GM04503 (cell line): ENCODE data around the gene MRPS16.
A peak's percentile ranks its signal among the peaks of the same experiment; 100 is the strongest.
"Not testable (repeated sequence)": the region's sequence is repeated elsewhere in the genome, so short reads cannot be mapped to it uniquely, and the experiment has no call there.

Experiments
- DNase-seq: peaks from one replicate; pipeline ENCODE4 v3.0.0-alpha.2; 2012; ENCODE audit warnings: low read depth

Gene MRPS16

GRCh38 chr10:73252445-73253224 is at the start of gene MRPS16:
Gene MRPS16 (minus strand): TSS chr10:73252644. CDS start chr10:73252482, 162 bp downstream.
- DNase-seq, result peak; percentile 89

GRCh38 chr10:73296946-73297345 is 44.5 kb upstream of the MRPS16 start:
- DNase-seq, result no peak

- DNase-seq, result no peak
Measured at GRCh38 chr10:73293461-73293860, 41.0 kb upstream of the MRPS16 start.

GRCh38 chr10:73289958-73290357 is 37.5 kb upstream of the MRPS16 start:
- no peak for DNase-seq

- no peak for DNase-seq
Measured at GRCh38 chr10:73287441-73287840, 35.0 kb upstream of the MRPS16 start.

GRCh38 chr10:73281097-73281496 is 28.7 kb upstream of the MRPS16 start:
- DNase-seq, result no peak

- no peak for DNase-seq
Measured at GRCh38 chr10:73264423-73264822, 12.0 kb upstream of the MRPS16 start.

- DNase-seq, result no peak
Measured at GRCh38 chr10:73263693-73264347, 11.4 kb upstream of the MRPS16 start.

GRCh38 chr10:73262880-73263555 is 10.6 kb upstream of the MRPS16 start:
- DNase-seq, result no peak

- no peak for DNase-seq
Measured at GRCh38 chr10:73262105-73262730, 9.8 kb upstream of the MRPS16 start.

GRCh38 chr10:73261362-73261995 is 9.0 kb upstream of the MRPS16 start:
- no peak for DNase-seq

- DNase-seq, result not testable (repeated sequence)
Measured at GRCh38 chr10:73258612-73259011, 6.2 kb upstream of the MRPS16 start.

- no peak for DNase-seq
Measured at GRCh38 chr10:73253225-73253555, 746 bp upstream of the MRPS16 start.

- DNase-seq, result no peak
Measured at GRCh38 chr10:73251683-73252444, 580 bp downstream of the MRPS16 start.

GRCh38 chr10:73248259-73248724 is 4.2 kb downstream of the MRPS16 start:
- no peak for DNase-seq

GRCh38 chr10:73247509-73248258 is 4.8 kb downstream of the MRPS16 start:
- DNase-seq, result no peak

GRCh38 chr10:73246646-73247508 is 5.6 kb downstream of the MRPS16 start, which contains the start of gene DNAJC9:
Gene DNAJC9 (minus strand): TSS chr10:73247255. CDS start chr10:73247189, 66 bp downstream.
- DNase-seq, result peak; percentile 53

GRCh38 chr10:73246322-73246645 is 6.2 kb downstream of the MRPS16 start:
- no peak for DNase-seq

GRCh38 chr10:73244866-73245477 is 7.5 kb downstream of the MRPS16 start:
- no peak for DNase-seq
